SK-N-MC (cell line): Measurements from ENCODE around the gene FAM78A.

ENCODE experiments used
- EZH2 ChIP-seq: fragments of 200-600 bp; sonication (generic); IDR thresholded peaks from one replicate; pipeline ENCODE4 v1.6.1; 2017; ENCODE audit warnings: antibody characterized with exemption
- FOXP2 ChIP-seq: optimal IDR thresholded peaks from 2 replicates; pipeline ENCODE3; 2011; ENCODE audit warnings: mild to moderate bottlenecking, moderate library complexity; ENCODE audit not compliant: insufficient read depth; ENCODE audit errors: extremely low read length, control extremely low read depth
- POLR2AphosphoS5 ChIP-seq: IDR thresholded peaks from 2 replicates; pipeline ENCODE4 v1.6.1; 2012; ENCODE audit warnings: mild to moderate bottlenecking, low read depth, low read length, borderline replicate concordance

DNA sequence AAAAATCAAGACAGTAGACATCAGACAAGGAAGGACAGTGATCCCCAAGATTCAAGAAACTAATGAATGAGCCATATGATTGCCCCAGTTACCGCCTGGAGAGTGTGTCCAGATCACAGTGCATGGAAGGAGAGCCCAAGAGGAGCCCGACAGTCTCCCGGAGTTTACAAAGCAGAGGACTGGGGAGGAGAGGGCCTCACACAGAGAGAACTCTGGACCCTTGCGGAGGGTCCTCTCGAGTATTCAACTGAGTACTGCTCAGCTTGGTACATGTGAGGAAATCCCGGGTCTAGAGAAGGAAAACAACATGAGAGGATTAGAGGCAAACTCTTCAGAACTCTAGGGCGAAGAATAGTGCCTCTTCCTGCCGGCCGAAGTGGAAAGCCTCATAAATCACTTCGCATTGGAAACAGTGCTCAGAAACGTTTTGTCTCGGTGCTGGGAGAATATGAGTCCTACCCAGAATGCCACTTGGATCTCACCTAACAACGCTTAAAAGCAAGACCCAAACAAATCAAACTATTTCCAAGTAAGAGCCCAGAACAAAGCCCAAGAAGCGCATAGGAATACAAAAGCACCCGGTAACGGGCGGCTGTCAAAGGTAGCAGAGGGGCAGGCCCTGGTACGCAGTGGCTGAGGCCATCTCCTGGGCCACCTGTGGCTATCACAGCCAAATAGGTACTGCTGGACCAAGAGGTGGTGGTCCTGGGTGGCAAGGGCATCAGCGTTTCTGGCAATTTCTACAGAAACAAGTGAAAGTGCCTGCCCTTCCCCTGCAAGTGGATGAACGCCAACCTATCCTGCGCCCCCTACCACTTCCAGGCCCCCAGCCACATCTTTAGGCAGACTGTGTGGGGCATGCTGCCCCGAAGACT, 36.0 kb downstream of the FAM78A start:
- TF ChIP-seq POLR2AphosphoS5 (no peak), EZH2 (no peak), FOXP2 (no peak)
